HepG2 (cell line): ENCODE data around the gene CTSZ. TPM values are rescaled to one million over a fixed set of nuclear protein-coding genes. Genes with fewer than 3 reads are reported as not detected.

Source experiments
- ATRX ChIP-seq: sonication (generic); formaldehyde crosslinking; IDR thresholded peaks from 2 replicates; pipeline ENCODE4 v1.4.0; 2020; ENCODE audit warnings: missing genetic modification reagents, borderline replicate concordance
- ELF3 ChIP-seq: IDR thresholded peaks from 2 replicates; pipeline ENCODE4 v1.6.1; 2016; ENCODE audit warnings: missing genetic modification reagents, missing compliant biosample characterization
- EP300 ChIP-seq, 3 experiments: sonication (generic) in 1 of 3; formaldehyde crosslinking in 1 of 3; IDR thresholded peaks; 2 replicates each; pipeline versions ENCODE4 v1.5.1 to v1.6.1; 2011 to 2020; ENCODE audit warnings: low read depth in 2 of 3, low read length in 2 of 3, borderline replicate concordance in 1 of 3, improper control_type of control experiment in 1 of 3, mild to moderate bottlenecking in 1 of 3, missing genetic modification reagents in 1 of 3, moderate library complexity in 1 of 3
- GATAD2A ChIP-seq: IDR thresholded peaks from 2 replicates; pipeline ENCODE4 v1.6.1; 2016
- IKZF4 ChIP-seq: sonication (generic); formaldehyde crosslinking; IDR thresholded peaks from 2 replicates; pipeline ENCODE4 v1.5.1; 2020; ENCODE audit warnings: borderline replicate concordance, mild to moderate bottlenecking, low read depth, missing genetic modification reagents; ENCODE audit errors: not compliant biosample characterization
- KAT7 ChIP-seq: IDR thresholded peaks from 2 replicates; pipeline ENCODE4 v1.6.1; 2018; ENCODE audit warnings: borderline replicate concordance, missing compliant biosample characterization
- KDM2A ChIP-seq: sonication (generic); formaldehyde crosslinking; IDR thresholded peaks from 2 replicates; pipeline ENCODE4 v1.4.0; 2020; ENCODE audit warnings: low read depth, missing genetic modification reagents, borderline replicate concordance
- LCORL ChIP-seq, 2 experiments: fragments of 450-650 bp in 1 of 2; sonication (generic) in 1 of 2; formaldehyde crosslinking in 1 of 2; IDR thresholded peaks; 2 replicates each; pipeline versions ENCODE4 v1.5.0 to v1.6.1; 2017 to 2020; ENCODE audit warnings: antibody characterized with exemption in 1 of 2, missing genetic modification reagents in 1 of 2
- MTA1 ChIP-seq: sonication (generic); formaldehyde crosslinking; IDR thresholded peaks from 2 replicates; pipeline ENCODE4 v1.4.0; 2020; ENCODE audit warnings: missing genetic modification reagents, mild to moderate bottlenecking, borderline replicate concordance
- SALL1 ChIP-seq: sonication (generic); formaldehyde crosslinking; IDR thresholded peaks from 2 replicates; pipeline ENCODE4 v1.8.0; 2022; ENCODE audit warnings: mild to moderate bottlenecking, missing genetic modification reagents
- ZNF24 ChIP-seq: fragments of 450-650 bp; IDR thresholded peaks from 2 replicates; pipeline ENCODE4 v1.6.1; 2017; ENCODE audit warnings: antibody characterized with exemption, mild to moderate bottlenecking
- ZNF44 ChIP-seq: sonication (generic); formaldehyde crosslinking; IDR thresholded peaks from 2 replicates; pipeline ENCODE4 v1.5.1; 2020; ENCODE audit warnings: mild to moderate bottlenecking, missing genetic modification reagents
- ZNF451 ChIP-seq: sonication (generic); formaldehyde crosslinking; IDR thresholded peaks from 2 replicates; pipeline ENCODE4 v1.5.0; 2020; ENCODE audit warnings: mild to moderate bottlenecking, missing genetic modification reagents
- ZNF724P ChIP-seq: sonication (generic); formaldehyde crosslinking; IDR thresholded peaks from 2 replicates; pipeline ENCODE4 v1.8.0; 2022; ENCODE audit warnings: missing genetic modification reagents, borderline replicate concordance
- polyA plus RNA-seq, 8 experiments: library from polyadenylated mRNA; depleted of rRNA in 3 of 8; stranded (reverse) in 7 of 8; unstranded in 1 of 8; fragments of >200 nt; fragmentation: Illumina TruSeq in 4 of 8; extraction: Trizol in 4 of 8; gene quantifications; 2 replicates each; pipeline versions ENCODE4 v1.2.1 to v1.2.3, GENCODE V29; 2011 to 2016; ENCODE audit warnings: low read depth in 4 of 8, missing spikeins in 1 of 8, mixed read lengths in 1 of 8; ENCODE audit not compliant: insufficient read depth in 1 of 8
- total RNA-seq, 5 experiments: library from RNA; depleted of rRNA; stranded (reverse); fragments of >200 nt; fragmentation: Illumina TruSeq; extraction: Trizol; gene quantifications; 2 replicates each; pipeline ENCODE4 v1.2.3, GENCODE V29; 2016; ENCODE audit warnings: low read depth in 1 of 5
- TF ChIP-seq, protein P1 (sequence below), 2 experiments: sonication (generic) in 1 of 2; formaldehyde crosslinking in 1 of 2; IDR thresholded peaks; 2 replicates each; pipeline versions ENCODE4 v1.4.0 to v1.6.1; 2016 to 2020; ENCODE audit warnings: borderline replicate concordance in 1 of 2, low read depth in 1 of 2, mild to moderate bottlenecking in 1 of 2, missing genetic modification reagents in 1 of 2
- TF ChIP-seq, protein P2 (sequence below): sonication (generic); formaldehyde crosslinking; IDR thresholded peaks from 2 replicates; pipeline ENCODE4 v1.4.0; 2020; ENCODE audit warnings: missing genetic modification reagents, mild to moderate bottlenecking, borderline replicate concordance
- TF ChIP-seq, protein P3 (sequence below): sonication (generic); formaldehyde crosslinking; IDR thresholded peaks from 2 replicates; pipeline ENCODE4 v1.4.0; 2020; ENCODE audit warnings: missing genetic modification reagents, borderline replicate concordance

CTSZ gene
- total and polyA plus RNA-seq, 2 of the 13 experiments (the other 11 are each of a cell fraction or from before 2014, with no cell fraction given), result 0.33 TPM; not detected in 1

DNA sequence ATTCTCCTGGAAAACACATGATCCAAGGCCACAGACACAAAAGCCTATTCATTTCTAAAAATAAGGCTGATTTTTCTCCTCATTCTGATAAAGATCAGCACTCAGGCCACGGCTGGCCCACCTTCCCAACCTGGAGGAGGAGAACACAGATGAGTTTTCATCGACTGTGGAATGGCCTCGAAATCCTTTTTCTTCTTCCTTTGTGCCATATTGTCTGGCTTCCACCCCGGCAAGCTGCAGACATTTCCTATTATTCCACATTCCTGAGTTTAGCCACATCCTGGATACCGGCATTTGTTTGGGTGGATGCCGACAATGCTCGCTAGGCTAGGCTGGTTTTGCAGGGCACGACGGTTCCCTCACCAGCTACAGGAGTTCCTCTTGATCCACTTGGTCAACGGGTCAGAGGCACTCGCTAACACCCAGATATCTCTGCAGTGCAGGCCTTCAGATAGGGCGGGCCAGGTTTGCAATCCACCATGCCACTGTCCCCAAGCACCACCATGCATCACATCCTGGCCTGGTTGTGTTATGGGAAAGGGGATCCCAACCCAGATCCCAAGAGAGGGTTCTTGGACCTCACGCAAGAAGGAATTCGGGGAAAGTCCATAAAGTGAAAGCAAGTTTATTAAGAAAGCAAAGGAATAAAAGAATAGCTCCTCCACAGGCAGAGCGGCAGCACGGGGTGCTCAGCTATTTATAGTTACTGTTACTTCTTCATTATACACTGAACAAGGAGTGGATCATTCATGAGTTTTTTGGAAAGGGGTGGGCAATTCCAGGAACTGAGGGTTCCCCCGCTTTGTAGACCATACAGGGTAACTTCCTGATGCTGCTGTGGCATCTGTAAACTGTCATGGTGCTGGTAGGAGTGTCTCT is 4.2 kb upstream of the CTSZ start (continued):
- no peak for TF ChIP-seq LCORL (IDR thresholded peaks at IDR 0.05)
- no peak for TF ChIP-seq LCORL (CRISPR knock-in tag; IDR thresholded peaks at IDR 0.05)
- no peak for TF ChIP-seq ZNF724P
- TF ChIP-seq ELF3, result peak; percentile 28; the same call in 1 of the 2 replicates
- TF ChIP-seq ZNF451 (CRISPR knock-in tag), result 0 out of 2 replicates have a peak, but pooled peaks have one; percentile 43
- peak; percentile 31; the same call in 1 of the 2 replicates for TF ChIP-seq SALL1 (CRISPR knock-in tag)
- no peak for TF ChIP-seq IKZF4
- no peak for TF ChIP-seq ZNF24
- TF ChIP-seq ATRX (CRISPR knock-in tag), result no peak
- TF ChIP-seq, protein P1, sequence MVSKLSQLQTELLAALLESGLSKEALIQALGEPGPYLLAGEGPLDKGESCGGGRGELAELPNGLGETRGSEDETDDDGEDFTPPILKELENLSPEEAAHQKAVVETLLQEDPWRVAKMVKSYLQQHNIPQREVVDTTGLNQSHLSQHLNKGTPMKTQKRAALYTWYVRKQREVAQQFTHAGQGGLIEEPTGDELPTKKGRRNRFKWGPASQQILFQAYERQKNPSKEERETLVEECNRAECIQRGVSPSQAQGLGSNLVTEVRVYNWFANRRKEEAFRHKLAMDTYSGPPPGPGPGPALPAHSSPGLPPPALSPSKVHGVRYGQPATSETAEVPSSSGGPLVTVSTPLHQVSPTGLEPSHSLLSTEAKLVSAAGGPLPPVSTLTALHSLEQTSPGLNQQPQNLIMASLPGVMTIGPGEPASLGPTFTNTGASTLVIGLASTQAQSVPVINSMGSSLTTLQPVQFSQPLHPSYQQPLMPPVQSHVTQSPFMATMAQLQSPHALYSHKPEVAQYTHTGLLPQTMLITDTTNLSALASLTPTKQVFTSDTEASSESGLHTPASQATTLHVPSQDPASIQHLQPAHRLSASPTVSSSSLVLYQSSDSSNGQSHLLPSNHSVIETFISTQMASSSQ (IDR thresholded peaks at IDR 0.05; ENCODE audit: low read depth), result no peak
- TF ChIP-seq, protein P1 (CRISPR knock-in tag; IDR thresholded peaks at IDR 0.05; ENCODE audit: borderline replicate concordance), result peak; percentile 49; the same call in 1 of the 2 replicates
- no peak; a peak in 1 of 4 replicates for TF ChIP-seq EP300 (IDR thresholded peaks at IDR 0.05; ENCODE audit: low read depth in 2 of 2, low read length in 2 of 2)
- 0 out of 2 replicates have a peak, but pooled peaks have one; percentile 19 for TF ChIP-seq EP300 (CRISPR knock-in tag; IDR thresholded peaks at IDR 0.05; ENCODE audit: borderline replicate concordance)
- TF ChIP-seq, protein P2, sequence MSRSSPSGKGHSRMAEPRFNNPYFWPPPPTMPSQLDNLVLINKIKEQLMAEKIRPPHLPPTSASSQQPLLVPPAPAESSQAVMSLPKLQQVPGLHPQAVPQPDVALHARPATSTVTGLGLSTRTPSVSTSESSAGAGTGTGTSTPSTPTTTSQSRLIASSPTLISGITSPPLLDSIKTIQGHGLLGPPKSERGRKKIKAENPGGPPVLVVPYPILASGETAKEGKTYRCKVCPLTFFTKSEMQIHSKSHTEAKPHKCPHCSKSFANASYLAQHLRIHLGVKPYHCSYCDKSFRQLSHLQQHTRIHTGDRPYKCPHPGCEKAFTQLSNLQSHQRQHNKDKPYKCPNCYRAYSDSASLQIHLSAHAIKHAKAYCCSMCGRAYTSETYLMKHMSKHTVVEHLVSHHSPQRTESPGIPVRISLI (CRISPR knock-in tag), result peak; percentile 70; the same call in 1 of the 2 replicates
- 0 out of 2 replicates have a peak, but pooled peaks have one; percentile 24 for TF ChIP-seq GATAD2A (CRISPR knock-in tag)
- TF ChIP-seq KAT7 (CRISPR knock-in tag), result 0 out of 2 replicates have a peak, but pooled peaks have one; percentile 51
- peak; percentile 55; the same call in 1 of the 2 replicates for TF ChIP-seq KDM2A (CRISPR knock-in tag)
- TF ChIP-seq, protein P3, sequence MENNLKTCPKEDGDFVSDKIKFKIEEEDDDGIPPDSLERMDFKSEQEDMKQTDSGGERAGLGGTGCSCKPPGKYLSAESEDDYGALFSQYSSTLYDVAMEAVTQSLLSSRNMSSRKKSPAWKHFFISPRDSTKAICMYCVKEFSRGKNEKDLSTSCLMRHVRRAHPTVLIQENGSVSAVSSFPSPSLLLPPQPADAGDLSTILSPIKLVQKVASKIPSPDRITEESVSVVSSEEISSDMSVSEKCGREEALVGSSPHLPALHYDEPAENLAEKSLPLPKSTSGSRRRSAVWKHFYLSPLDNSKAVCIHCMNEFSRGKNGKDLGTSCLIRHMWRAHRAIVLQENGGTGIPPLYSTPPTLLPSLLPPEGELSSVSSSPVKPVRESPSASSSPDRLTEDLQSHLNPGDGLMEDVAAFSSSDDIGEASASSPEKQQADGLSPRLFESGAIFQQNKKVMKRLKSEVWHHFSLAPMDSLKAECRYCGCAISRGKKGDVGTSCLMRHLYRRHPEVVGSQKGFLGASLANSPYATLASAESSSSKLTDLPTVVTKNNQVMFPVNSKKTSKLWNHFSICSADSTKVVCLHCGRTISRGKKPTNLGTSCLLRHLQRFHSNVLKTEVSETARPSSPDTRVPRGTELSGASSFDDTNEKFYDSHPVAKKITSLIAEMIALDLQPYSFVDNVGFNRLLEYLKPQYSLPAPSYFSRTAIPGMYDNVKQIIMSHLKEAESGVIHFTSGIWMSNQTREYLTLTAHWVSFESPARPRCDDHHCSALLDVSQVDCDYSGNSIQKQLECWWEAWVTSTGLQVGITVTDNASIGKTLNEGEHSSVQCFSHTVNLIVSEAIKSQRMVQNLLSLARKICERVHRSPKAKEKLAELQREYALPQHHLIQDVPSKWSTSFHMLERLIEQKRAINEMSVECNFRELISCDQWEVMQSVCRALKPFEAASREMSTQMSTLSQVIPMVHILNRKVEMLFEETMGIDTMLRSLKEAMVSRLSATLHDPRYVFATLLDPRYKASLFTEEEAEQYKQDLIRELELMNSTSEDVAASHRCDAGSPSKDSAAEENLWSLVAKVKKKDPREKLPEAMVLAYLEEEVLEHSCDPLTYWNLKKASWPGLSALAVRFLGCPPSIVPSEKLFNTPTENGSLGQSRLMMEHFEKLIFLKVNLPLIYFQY (CRISPR knock-in tag), result peak; percentile 20; the same call in 1 of the 2 replicates
- TF ChIP-seq ZNF44, result peak; percentile 52; the same call in 1 of the 2 replicates
- TF ChIP-seq MTA1 (CRISPR knock-in tag), result 0 out of 2 replicates have a peak, but pooled peaks have one; percentile 44
